ENCODE results near the gene DLX6. TPM values are rescaled to one million over a fixed set of nuclear protein-coding genes. Genes with fewer than 3 reads are reported as not detected.

The DLX6 gene
- total and polyA plus RNA-seq, 2 of the 8 experiments (the other 6 are each of a cell fraction or from before 2014, with no cell fraction given): not detected

- no peak for TF ChIP-seq NANOG (IDR thresholded peaks at IDR 0.05; ENCODE audit: insufficient read depth, low read depth, low read length, poor library complexity, severe bottlenecking)
Measured at GRCh38 chr7:97003262-97004246, 1.8 kb upstream of the DLX6 start (continued).
